Smooth muscle cell (in vitro differentiated cells): ENCODE data around the gene PGGHG. TPM values are rescaled to one million over a fixed set of nuclear protein-coding genes. Genes with fewer than 3 reads are reported as not detected.
"Not testable (repeated sequence)": the region's sequence is repeated elsewhere in the genome, so short reads cannot be mapped to it uniquely, and the experiment has no call there.

Experiments
- DNase-seq: peaks from one replicate; lab custom pipeline; 2025; ENCODE audit not compliant: unreplicated experiment; lab: John Stamatoyannopoulos, UW
- H2AFZ ChIP-seq: fragments of 200-600 bp; sonication (generic); 2 replicates; pipeline ENCODE4 v1.6.0; 2016; ENCODE audit warnings: antibody characterized with exemption, low read depth, mild to moderate bottlenecking
- H3F3A ChIP-seq: fragments of 200-600 bp; sonication (generic); 2 replicates; pipeline ENCODE4 v1.6.0; 2017; ENCODE audit warnings: antibody characterized with exemption, low read depth
- H3K27ac ChIP-seq: fragments of 200-600 bp; sonication (generic); 2 replicates; pipeline ENCODE4 v1.5.1; 2016; ENCODE audit warnings: low read depth, mild to moderate bottlenecking
- H3K27me3 ChIP-seq: fragments of 200-600 bp; sonication (generic); 2 replicates; pipeline ENCODE4 v1.6.1; 2016; ENCODE audit warnings: low read depth, mild to moderate bottlenecking
- H3K36me3 ChIP-seq: fragments of 200-600 bp; sonication (generic); 2 replicates; pipeline ENCODE4 v1.5.1; 2016; ENCODE audit warnings: low read depth
- H3K4me1 ChIP-seq: fragments of 200-600 bp; sonication (generic); 2 replicates; pipeline ENCODE4 v1.5.1; 2016; ENCODE audit warnings: low read depth
- H3K4me2 ChIP-seq: fragments of 200-600 bp; sonication (generic); 2 replicates; pipeline ENCODE4 v1.6.0; 2016; ENCODE audit warnings: mild to moderate bottlenecking
- H3K4me3 ChIP-seq: fragments of 200-600 bp; sonication (generic); 2 replicates; pipeline ENCODE4 v1.5.1; 2016; ENCODE audit warnings: mild to moderate bottlenecking
- H3K79me2 ChIP-seq: fragments of 200-600 bp; sonication (generic); 2 replicates; pipeline ENCODE4 v1.6.0; 2016; ENCODE audit warnings: low read depth, mild to moderate bottlenecking
- H3K9ac ChIP-seq: fragments of 200-600 bp; sonication (generic); 2 replicates; pipeline ENCODE4 v1.6.0; 2016; ENCODE audit warnings: low read depth
- H3K9me3 ChIP-seq: fragments of 200-600 bp; sonication (generic); replicated peaks from 2 replicates; pipeline ENCODE4 v1.5.1; 2016; ENCODE audit warnings: low read depth
- H4K20me1 ChIP-seq: fragments of 200-600 bp; sonication (generic); 2 replicates; pipeline ENCODE4 v1.6.0; 2016; ENCODE audit warnings: low read depth
- WGBS: methylation state at CpG from one replicate; pipeline ENCODE4 v1.1.7; 2016; ENCODE audit warnings: low lambda C conversion rate; 5-methylcytosine and 5-hydroxymethylcytosine counted together
- polyA plus RNA-seq: library from polyadenylated mRNA; unstranded; fragments of >200 nt; fragmentation: Nextera tagmentation; extraction: Ambion mirVana; gene quantifications from 2 replicates; pipeline ENCODE4 v1.2.1, GENCODE V29; 2016
- total RNA-seq: library from RNA; depleted of rRNA; stranded (reverse); fragments of >200 nt; gene quantifications from 2 replicates; pipeline ENCODE4 v1.2.3, GENCODE V29; 2014
- TF ChIP-seq, protein P1 (sequence below): fragments of 200-600 bp; sonication (generic); IDR thresholded peaks from 2 replicates; pipeline ENCODE4 v1.5.1; 2017; ENCODE audit warnings: borderline replicate concordance, mild to moderate bottlenecking, antibody characterized with exemption; ENCODE audit not compliant: insufficient read depth, poor library complexity, severe bottlenecking

Gene PGGHG
- total and polyA plus RNA-seq, 2 experiments from 2014 or later: 8.6 to 16.6 TPM

DNA sequence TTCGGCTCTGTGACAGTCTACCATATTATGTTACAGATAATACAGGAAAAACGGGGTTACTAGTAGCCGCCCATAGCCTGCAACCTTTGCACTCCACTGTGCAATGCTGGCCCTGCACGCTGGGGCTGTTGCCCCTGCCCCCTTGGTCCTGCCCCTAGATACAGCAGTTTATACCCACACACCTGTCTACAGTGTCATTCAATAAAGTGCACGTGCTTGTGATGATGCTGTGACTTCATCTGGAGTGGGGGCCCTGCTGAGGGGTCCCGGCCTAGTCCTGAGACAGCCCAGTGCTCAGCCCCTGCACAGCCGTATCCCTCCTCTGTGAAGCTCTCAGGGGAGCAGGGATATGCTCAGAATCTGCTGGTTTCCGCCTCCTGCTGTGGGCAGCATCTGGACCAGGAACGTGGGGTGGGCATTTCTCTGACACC is 26.1 kb downstream of the PGGHG start:
- DNase-seq: no peak
- H3K27ac ChIP-seq: no peak overlapping the region
- H3K4me3 ChIP-seq: peak overlapping the region; percentile 66
- no peak overlapping the region for H3K9ac ChIP-seq
- peak overlapping the region; percentile 96 for H3K4me2 ChIP-seq
- H2AFZ ChIP-seq: no peak overlapping the region
- H3F3A ChIP-seq: no peaks in the 10 kb centered on the region
- H3K9me3 ChIP-seq: no peaks in the 10 kb centered on the region
- H3K4me1 ChIP-seq: peaks cover 43% of the 10 kb centered on the region
- H3K27me3 ChIP-seq: peaks cover 8% of the 10 kb centered on the region
- peaks cover 43% of the 10 kb centered on the region for H3K79me2 ChIP-seq
- H4K20me1 ChIP-seq: peaks cover 29% of the 10 kb centered on the region
- H3K36me3 ChIP-seq: no peaks in the 10 kb centered on the region
- TF ChIP-seq, protein P1, sequence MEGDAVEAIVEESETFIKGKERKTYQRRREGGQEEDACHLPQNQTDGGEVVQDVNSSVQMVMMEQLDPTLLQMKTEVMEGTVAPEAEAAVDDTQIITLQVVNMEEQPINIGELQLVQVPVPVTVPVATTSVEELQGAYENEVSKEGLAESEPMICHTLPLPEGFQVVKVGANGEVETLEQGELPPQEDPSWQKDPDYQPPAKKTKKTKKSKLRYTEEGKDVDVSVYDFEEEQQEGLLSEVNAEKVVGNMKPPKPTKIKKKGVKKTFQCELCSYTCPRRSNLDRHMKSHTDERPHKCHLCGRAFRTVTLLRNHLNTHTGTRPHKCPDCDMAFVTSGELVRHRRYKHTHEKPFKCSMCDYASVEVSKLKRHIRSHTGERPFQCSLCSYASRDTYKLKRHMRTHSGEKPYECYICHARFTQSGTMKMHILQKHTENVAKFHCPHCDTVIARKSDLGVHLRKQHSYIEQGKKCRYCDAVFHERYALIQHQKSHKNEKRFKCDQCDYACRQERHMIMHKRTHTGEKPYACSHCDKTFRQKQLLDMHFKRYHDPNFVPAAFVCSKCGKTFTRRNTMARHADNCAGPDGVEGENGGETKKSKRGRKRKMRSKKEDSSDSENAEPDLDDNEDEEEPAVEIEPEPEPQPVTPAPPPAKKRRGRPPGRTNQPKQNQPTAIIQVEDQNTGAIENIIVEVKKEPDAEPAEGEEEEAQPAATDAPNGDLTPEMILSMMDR: no peak
- WGBS: 38% methylated on average over 9 of the region's 9 CpGs

DNA sequence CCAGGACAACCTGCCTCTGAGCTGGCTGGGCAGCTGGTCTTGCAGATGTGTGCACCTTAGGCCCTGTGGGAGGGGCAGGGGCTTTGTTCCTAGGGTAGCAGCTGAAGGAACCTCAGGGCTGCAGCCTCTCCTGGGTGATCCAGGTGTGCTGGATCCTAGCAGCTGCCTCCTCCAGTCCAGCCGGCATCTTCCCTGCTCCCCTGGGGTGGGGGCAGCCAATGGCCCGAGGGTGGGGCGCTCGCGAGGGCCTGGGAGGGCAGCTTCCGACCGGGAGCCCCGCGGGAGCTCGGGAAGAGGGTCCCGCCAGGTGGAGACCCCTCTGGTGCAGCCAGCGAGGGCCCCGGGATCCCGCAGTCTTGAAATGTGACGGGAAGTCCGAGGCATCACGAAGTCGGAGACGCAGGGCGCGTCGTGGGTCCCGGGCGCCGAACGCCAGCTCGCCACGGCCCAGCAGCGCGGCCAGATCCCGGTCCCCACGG is 26.6 kb downstream of the PGGHG start:
- Histone ChIP-seq H3K4me2 (peak overlapping the region; percentile 96), H3K27ac (no peak overlapping the region), H3K79me2 (peaks cover 47% of the 10 kb centered on the region), H2AFZ (no peak overlapping the region), H3K9ac (peak overlapping the region; percentile 16), H4K20me1 (peaks cover 29% of the 10 kb centered on the region), H3K27me3 (peaks cover 8% of the 10 kb centered on the region), H3K36me3 (no peaks in the 10 kb centered on the region), H3K4me3 (peak overlapping the region; percentile 66), H3K4me1 (peaks cover 43% of the 10 kb centered on the region), H3F3A (no peaks in the 10 kb centered on the region), H3K9me3 (no peaks in the 10 kb centered on the region)
- TF ChIP-seq, protein P1: no peak
- 15% methylated on average over 17 of the region's 32 CpGs for WGBS
- no peak for DNase-seq

DNA sequence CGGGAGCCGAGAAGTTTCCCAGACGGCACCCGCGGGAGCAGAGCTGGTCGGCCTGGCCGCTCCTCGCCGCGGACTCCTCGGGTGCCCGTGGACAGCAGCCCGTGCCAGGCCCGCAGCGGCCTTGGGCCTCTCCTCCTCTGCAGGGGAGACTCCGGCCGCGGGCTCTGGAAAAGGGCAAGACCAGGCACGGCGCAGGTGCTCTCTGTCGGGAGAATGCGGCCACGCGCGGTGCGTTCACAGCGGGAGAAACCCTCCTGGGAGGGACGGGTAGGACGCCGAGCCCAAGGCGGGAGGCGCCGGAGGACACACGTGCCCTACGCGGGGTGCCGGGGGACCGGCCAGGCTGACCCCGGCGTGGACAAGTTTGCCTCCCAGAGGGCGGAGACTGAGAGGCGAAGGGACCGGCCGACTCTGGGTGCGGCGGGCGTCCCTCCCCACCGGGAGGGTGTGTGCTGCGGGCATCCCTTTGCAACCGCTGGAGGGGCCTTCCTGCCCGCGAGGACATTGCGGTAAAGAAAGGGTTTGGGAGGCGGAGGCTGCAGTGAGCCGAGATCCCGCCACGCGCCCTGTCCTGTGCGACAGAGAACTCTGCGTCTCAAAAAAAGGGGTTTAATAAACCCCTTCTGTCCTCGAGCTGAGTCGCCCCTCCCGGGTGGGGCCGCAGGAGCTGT is 27.2 kb downstream of the PGGHG start:
- H3K4me1 ChIP-seq: peaks cover 43% of the 10 kb centered on the region
- H3K36me3 ChIP-seq: no peaks in the 10 kb centered on the region
- H3K79me2 ChIP-seq: peaks cover 48% of the 10 kb centered on the region
- H4K20me1 ChIP-seq: peaks cover 29% of the 10 kb centered on the region
- WGBS: 6% methylated on average over 59 of the region's 64 CpGs
- peak overlapping the region; percentile 96 for H3K4me2 ChIP-seq
- TF ChIP-seq, protein P1: no peak
- peak overlapping the region; percentile 66 for H3K4me3 ChIP-seq
- H2AFZ ChIP-seq: no peak overlapping the region
- H3K9ac ChIP-seq: peak overlapping the region; percentile 16
- no peaks in the 10 kb centered on the region for H3F3A ChIP-seq
- H3K27ac ChIP-seq: peak overlapping the region; percentile 11
- no peak for DNase-seq
- peaks cover 8% of the 10 kb centered on the region for H3K27me3 ChIP-seq
- H3K9me3 ChIP-seq: no peaks in the 10 kb centered on the region

DNA sequence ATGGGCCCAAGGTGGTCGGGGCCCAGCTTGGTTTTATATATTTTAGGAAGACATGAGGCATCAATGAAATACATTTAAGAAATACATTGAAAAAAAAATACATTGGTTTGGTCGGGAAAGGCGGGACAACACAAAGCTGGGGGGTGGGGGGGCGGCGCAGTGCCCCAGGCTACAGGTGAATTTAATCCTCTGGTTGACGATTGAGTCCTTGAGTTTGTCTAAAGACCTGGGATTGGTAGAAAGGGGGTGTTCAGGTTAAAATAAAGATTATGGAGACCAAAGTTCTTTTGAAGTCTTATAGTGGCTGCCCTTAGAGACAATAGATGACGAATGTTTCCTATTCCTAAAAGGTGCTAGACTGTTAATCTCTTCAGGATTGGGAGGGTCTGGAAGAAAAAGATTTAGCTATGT is 28.0 kb downstream of the PGGHG start:
- Histone ChIP-seq H3F3A (no peaks in the 10 kb centered on the region), H3K4me1 (peaks cover 40% of the 10 kb centered on the region), H2AFZ (no peak overlapping the region), H3K79me2 (peaks cover 48% of the 10 kb centered on the region), H3K36me3 (no peaks in the 10 kb centered on the region), H3K4me3 (peak overlapping the region; percentile 66), H3K9ac (no peak overlapping the region), H3K9me3 (no peaks in the 10 kb centered on the region), H3K4me2 (peak overlapping the region; percentile 96), H3K27ac (no peak overlapping the region), H4K20me1 (peaks cover 29% of the 10 kb centered on the region), H3K27me3 (peaks cover 8% of the 10 kb centered on the region)
- no peak for DNase-seq
- 39% methylated on average over 5 of the region's 7 CpGs for WGBS
- TF ChIP-seq, protein P1: no peak

DNA sequence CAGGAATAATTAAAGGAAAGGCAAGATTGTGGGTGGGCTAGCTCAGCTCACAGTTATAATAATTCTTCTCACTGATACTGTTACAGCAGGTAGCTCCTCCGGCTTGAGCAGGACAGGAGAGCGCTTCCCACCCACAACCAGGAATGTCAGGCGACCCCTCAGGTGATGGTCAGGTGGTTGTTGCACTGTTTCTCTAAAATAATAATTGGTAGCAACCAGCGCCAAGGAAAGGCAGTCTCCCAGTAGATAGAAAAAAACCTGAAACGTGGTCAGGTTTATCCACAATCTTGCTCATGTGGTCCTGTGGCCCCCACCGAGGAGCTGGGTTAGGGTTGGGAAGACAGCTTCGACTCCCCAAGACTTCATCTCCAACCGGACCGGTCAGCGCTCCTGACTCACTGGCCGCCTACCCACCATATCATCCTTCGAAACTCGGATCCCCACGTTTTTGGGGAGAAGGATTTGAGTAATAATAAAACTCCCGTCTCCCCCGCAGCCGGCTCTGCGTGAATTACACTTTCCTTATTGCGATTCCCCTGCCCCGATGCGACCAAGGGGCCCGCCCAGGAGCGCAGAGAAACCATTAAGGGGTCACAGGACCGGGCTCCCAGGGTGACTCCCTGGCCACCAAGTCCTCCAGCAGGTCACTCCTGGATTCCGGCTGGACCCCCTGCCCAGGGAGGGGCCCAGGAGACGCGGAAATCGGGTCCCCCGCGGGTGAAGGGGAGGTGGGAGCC is 28.9 kb downstream of the PGGHG start:
- H3K4me2 ChIP-seq: peak overlapping the region; percentile 96
- not testable (repeated sequence) for H2AFZ ChIP-seq, H3K27ac ChIP-seq, H3K27me3 ChIP-seq, H3K9ac ChIP-seq, H3K9me3 ChIP-seq, H3F3A ChIP-seq, DNase-seq, H3K36me3 ChIP-seq
- peaks cover 48% of the 10 kb centered on the region for H3K79me2 ChIP-seq
- peaks cover 29% of the 10 kb centered on the region for H4K20me1 ChIP-seq
- H3K4me1 ChIP-seq: peaks cover 31% of the 10 kb centered on the region
- 15% methylated on average over 15 of the region's 30 CpGs for WGBS
- peak overlapping the region; percentile 7 for H3K4me3 ChIP-seq
